IMR-90 (cell line): Measurements from ENCODE around the gene SLC9A3.

ENCODE experiments used
- POLR2A ChIP-seq: IDR thresholded peaks from 2 replicates; pipeline ENCODE4 v1.6.1; 2012; ENCODE audit warnings: mild to moderate bottlenecking, low read depth, low read length
- RAD21 ChIP-seq: IDR thresholded peaks from 2 replicates; pipeline ENCODE4 v1.6.1; 2012; ENCODE audit warnings: low read length, improper control_type of control experiment
- TF ChIP-seq, protein P1 (sequence below): conservative IDR thresholded peaks from 2 replicates; pipeline ENCODE4 v1.5.1; 2012; ENCODE audit warnings: mild to moderate bottlenecking, low read depth, low read length, improper control_type of control experiment

DNA sequence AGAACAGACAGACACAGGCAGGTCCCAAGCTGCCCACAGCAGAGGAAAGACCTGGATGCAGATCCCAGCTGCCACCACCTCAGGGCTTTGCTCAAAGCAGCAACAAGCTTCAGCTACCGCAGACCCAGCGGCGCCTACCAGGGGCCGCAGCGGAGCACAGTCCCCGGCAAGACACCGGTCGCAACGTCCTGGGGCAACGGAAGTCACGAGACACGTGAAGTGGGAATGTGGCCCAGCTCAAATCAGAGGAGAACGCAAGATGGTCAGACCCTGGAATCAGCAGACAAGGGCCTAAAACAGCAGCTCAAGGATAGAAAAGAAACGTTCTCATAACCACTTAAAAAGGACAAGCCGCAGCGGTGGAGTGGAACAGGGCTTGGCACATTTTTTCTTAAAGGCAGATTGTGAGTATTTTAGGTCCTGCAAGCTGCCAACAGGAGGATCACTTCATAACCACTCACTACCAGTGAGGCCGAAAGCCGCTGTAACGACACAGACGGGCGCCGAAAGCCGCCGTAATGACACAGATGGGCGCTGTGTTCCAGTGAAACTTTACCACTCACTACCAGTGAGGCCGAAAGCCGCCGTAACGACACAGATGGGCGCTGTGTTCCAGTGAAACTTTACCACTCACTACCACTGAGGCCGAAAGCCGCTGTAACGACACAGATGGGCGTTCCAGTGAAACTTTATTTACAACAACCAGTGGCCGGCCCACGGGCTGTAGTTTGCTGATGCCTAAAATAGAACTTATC lies 21.7 kb downstream of the SLC9A3 start:
- TF ChIP-seq, protein P1, sequence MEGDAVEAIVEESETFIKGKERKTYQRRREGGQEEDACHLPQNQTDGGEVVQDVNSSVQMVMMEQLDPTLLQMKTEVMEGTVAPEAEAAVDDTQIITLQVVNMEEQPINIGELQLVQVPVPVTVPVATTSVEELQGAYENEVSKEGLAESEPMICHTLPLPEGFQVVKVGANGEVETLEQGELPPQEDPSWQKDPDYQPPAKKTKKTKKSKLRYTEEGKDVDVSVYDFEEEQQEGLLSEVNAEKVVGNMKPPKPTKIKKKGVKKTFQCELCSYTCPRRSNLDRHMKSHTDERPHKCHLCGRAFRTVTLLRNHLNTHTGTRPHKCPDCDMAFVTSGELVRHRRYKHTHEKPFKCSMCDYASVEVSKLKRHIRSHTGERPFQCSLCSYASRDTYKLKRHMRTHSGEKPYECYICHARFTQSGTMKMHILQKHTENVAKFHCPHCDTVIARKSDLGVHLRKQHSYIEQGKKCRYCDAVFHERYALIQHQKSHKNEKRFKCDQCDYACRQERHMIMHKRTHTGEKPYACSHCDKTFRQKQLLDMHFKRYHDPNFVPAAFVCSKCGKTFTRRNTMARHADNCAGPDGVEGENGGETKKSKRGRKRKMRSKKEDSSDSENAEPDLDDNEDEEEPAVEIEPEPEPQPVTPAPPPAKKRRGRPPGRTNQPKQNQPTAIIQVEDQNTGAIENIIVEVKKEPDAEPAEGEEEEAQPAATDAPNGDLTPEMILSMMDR, result no peak
- TF ChIP-seq POLR2A, result no peak
- TF ChIP-seq RAD21, result no peak
